Measurements from ENCODE around the gene EFNA3. TPM values are rescaled to one million over a fixed set of nuclear protein-coding genes. Genes with fewer than 3 reads are reported as not detected.

EFNA3 gene
- total RNA-seq, 1 donor from 2014 or later = 1.7 TPM

DNA sequence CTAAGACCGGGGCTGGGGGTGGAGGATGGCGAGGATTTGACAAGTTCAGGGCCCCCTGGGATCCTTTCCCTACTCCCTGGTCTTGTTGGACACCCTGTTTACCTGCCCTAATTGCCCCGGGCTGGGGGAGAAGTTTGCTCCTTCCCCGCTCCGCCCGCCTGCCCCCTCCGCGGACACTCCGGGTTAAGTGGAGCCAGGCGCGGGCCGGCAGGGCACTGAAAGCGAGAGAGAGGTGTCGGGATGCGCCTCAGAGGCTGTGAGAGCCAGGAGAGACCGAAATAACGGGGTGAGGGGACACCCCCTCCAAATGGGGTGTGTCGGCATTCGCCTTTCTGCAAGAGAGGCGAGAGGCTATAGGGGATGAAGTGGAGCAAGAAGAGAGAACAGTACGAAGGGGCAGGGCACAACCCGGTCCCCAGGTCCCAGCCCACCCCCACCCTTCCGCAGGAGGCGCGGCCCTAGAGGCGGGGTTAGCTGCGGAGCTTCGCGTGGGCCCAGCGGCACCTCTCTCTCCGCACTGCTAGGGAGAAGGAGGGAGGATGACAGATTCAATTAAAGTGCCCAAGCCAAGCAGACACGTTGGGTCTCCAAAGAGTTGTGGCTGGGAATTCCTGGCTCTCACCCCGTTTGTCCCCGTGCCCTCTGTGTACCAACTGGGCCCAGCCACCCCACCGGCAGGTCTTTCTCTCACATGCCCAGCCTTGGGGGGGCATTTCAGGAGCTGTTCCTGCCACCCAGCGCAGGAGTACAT is 3.8 kb downstream of the EFNA3 start:
- DNase-seq (ENCODE audit: low read depth) = no peak
- Histone ChIP-seq H3K4me3 (ENCODE audit: low read depth, low read length) (no peak overlapping the region), H3K36me3 (ENCODE audit: control insufficient read depth, insufficient read depth, low read length) (no peaks in the 10 kb centered on the region), H3K27me3 (ENCODE audit: control insufficient read depth, insufficient read depth, low read length) (peaks cover 59% of the 10 kb centered on the region)
- TF ChIP-seq, protein P1, sequence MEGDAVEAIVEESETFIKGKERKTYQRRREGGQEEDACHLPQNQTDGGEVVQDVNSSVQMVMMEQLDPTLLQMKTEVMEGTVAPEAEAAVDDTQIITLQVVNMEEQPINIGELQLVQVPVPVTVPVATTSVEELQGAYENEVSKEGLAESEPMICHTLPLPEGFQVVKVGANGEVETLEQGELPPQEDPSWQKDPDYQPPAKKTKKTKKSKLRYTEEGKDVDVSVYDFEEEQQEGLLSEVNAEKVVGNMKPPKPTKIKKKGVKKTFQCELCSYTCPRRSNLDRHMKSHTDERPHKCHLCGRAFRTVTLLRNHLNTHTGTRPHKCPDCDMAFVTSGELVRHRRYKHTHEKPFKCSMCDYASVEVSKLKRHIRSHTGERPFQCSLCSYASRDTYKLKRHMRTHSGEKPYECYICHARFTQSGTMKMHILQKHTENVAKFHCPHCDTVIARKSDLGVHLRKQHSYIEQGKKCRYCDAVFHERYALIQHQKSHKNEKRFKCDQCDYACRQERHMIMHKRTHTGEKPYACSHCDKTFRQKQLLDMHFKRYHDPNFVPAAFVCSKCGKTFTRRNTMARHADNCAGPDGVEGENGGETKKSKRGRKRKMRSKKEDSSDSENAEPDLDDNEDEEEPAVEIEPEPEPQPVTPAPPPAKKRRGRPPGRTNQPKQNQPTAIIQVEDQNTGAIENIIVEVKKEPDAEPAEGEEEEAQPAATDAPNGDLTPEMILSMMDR (IDR thresholded peaks at IDR 0.05; ENCODE audit: insufficient read depth, low read length, poor library complexity, severe bottlenecking) = no peak

- Histone ChIP-seq H3K36me3 (ENCODE audit: control insufficient read depth, insufficient read depth, low read length) (no peaks in the 10 kb centered on the region), H3K4me3 (ENCODE audit: low read depth, low read length) (no peak overlapping the region), H3K27me3 (ENCODE audit: control insufficient read depth, insufficient read depth, low read length) (peaks cover 58% of the 10 kb centered on the region)
- TF ChIP-seq, protein P1 (IDR thresholded peaks at IDR 0.05; ENCODE audit: insufficient read depth, low read length, poor library complexity, severe bottlenecking) = no peak
- no peak for DNase-seq (ENCODE audit: low read depth)
These were observed 4.5 kb downstream of the EFNA3 start for GRCh38 chr1:155083052-155083541.

GRCh38 chr1:155083865-155084721 is 5.5 kb downstream of the EFNA3 start:
- H3K36me3 ChIP-seq (ENCODE audit: control insufficient read depth, insufficient read depth, low read length) = no peaks in the 10 kb centered on the region
- TF ChIP-seq, protein P1 (IDR thresholded peaks at IDR 0.05; ENCODE audit: insufficient read depth, low read length, poor library complexity, severe bottlenecking) = no peak
- no peak for DNase-seq (ENCODE audit: low read depth)
- peak overlapping the region; percentile 25 for H3K4me3 ChIP-seq (ENCODE audit: low read depth, low read length)
- H3K27me3 ChIP-seq (ENCODE audit: control insufficient read depth, insufficient read depth, low read length) = peaks cover 51% of the 10 kb centered on the region

DNA sequence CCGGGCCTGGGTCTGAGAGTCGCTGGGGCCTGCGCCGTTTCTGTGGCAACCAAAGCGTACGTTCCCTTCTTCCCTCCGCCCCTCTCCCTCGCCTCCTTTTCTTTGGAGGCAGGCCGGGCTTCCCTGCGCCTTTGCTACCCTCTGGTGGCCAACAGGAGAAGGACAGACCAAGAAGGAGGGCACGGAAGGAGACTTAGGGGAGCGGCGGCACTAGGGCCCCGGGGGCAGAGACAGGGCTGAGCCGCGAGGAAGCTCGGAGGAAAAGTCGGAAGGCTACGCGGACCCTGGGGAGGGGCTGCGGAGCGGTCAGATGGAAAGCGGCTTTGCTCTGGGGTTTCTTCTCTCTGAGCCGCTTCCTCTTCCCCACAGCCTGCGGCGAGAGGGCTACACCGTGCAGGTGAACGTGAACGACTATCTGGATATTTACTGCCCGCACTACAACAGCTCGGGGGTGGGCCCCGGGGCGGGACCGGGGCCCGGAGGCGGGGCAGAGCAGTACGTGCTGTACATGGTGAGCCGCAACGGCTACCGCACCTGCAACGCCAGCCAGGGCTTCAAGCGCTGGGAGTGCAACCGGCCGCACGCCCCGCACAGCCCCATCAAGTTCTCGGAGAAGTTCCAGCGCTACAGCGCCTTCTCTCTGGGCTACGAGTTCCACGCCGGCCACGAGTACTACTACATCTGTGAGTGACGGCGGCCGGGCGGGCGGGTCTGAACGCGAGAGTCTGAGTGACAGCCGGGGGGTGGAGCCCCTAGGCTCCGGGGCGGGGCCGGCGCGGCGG is 6.3 kb downstream of the EFNA3 start:
- H3K27me3 ChIP-seq (ENCODE audit: control insufficient read depth, insufficient read depth, low read length) = peaks cover 43% of the 10 kb centered on the region
- TF ChIP-seq, protein P1 (IDR thresholded peaks at IDR 0.05; ENCODE audit: insufficient read depth, low read length, poor library complexity, severe bottlenecking) = peak; percentile 93
- peak overlapping the region; percentile 44 for H3K4me3 ChIP-seq (ENCODE audit: low read depth, low read length)
- DNase-seq (ENCODE audit: low read depth) = peak; percentile 69
- no peaks in the 10 kb centered on the region for H3K36me3 ChIP-seq (ENCODE audit: control insufficient read depth, insufficient read depth, low read length)

DNA sequence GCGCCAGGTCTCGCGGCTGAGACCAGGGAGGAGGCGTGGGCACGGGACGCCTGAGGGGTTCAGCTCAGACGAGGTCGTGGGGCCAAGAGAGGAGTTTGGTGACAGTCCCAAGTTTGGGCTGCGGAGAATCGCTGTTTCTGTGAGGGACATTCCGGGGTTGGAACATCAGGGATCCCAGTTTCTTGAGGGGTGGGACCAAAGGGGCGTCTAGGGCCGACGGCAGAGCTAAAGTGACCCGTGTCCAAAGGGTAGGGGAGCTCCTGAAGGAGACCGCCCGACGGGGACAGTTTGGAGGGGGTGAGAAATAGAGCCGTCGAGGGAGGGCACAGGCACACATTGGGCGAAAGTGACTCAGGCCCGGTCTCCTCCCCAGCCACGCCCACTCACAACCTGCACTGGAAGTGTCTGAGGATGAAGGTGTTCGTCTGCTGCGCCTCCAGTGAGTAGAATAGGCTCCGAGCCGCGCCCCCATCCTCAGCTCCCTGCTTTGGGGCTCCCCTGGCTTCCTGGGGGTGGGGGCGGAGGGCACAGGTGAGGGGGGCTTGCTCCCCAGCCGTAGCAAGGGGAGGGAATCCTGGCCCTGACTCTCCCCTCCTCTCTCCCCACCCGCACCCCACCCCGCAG is 7.0 kb downstream of the EFNA3 start:
- no peak for DNase-seq (ENCODE audit: low read depth)
- Histone ChIP-seq H3K27me3 (ENCODE audit: control insufficient read depth, insufficient read depth, low read length) (peaks cover 36% of the 10 kb centered on the region), H3K4me3 (ENCODE audit: low read depth, low read length) (peak overlapping the region; percentile 44), H3K36me3 (ENCODE audit: control insufficient read depth, insufficient read depth, low read length) (no peaks in the 10 kb centered on the region)
- TF ChIP-seq, protein P1 (IDR thresholded peaks at IDR 0.05; ENCODE audit: insufficient read depth, low read length, poor library complexity, severe bottlenecking) = no peak

Measured in kidney epithelial cell (primary cell).